DMS 273 (cell line): ENCODE measurements around the gene TFPI.

Experiments
- DNase-seq: peaks from one replicate; lab custom pipeline; 2025; ENCODE audit not compliant: unreplicated experiment; lab: John Stamatoyannopoulos, UW

The TFPI gene

DNA sequence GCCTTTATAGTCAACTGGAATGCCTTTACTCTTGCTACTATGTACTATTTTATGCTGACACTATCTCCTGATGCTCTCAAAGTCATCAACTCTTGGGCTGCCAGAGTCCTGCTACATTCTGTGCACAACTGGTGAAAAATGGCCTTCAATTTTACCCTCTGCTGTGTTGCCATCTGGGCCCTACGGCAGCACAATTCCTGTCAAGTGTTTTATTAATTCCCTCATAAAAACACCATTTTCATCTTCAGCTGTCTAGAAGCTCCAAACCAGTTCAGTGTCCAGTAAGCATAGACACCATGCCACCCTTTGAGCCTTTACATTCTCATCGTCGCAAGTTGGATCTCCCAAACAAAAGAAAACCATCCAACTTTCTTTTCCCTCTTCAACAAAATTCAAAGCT is 132.7 kb downstream of the TFPI start:
- DNase-seq: peak; percentile 16

DNA sequence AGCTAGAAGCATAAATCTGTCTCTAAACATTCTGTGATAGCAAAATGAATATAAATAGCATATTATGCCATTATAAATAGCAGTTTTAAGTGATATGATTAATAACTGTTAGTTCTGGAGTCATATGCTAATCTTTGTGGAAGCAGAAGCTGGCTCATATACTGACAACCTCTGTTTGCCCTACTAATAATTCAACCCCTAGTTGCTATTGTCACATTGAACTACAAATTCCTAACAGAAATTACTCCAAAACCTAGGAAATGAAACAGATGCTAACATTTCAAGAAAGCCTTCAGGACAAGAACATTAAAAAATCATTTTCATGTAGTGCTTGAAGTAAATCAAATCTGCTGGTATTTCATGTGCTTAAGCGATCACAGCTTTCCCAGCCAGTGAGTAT is 134.4 kb downstream of the TFPI start:
- DNase-seq: no peak

DNA sequence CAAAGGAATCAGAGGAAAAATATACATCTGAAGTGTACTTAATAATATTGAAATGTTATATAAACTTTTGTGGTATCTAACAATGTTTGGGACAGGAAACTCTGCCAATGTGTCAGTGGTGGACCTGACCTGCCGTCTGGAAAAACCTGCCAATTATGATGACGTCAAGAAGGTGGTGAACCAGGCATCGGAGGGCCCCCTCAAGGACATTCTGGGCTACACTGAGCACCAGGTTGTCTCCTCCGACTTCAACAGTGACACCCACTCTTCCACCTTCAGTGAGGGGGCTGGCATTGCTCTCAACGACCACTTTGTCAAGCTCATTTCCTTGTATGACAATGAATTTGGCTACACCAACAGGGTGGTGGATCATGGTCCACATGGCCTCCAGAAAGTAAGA is 138.8 kb downstream of the TFPI start:
- no peak for DNase-seq
